ENCODE data around the gene XRCC1. TPM values are rescaled to one million over a fixed set of nuclear protein-coding genes. Genes with fewer than 3 reads are reported as not detected.

Gene XRCC1
- total and polyA plus RNA-seq, 2 of the 8 experiments (the other 6 are each of a cell fraction or from before 2014, with no cell fraction given): 42.5 to 44.4 TPM

DNA sequence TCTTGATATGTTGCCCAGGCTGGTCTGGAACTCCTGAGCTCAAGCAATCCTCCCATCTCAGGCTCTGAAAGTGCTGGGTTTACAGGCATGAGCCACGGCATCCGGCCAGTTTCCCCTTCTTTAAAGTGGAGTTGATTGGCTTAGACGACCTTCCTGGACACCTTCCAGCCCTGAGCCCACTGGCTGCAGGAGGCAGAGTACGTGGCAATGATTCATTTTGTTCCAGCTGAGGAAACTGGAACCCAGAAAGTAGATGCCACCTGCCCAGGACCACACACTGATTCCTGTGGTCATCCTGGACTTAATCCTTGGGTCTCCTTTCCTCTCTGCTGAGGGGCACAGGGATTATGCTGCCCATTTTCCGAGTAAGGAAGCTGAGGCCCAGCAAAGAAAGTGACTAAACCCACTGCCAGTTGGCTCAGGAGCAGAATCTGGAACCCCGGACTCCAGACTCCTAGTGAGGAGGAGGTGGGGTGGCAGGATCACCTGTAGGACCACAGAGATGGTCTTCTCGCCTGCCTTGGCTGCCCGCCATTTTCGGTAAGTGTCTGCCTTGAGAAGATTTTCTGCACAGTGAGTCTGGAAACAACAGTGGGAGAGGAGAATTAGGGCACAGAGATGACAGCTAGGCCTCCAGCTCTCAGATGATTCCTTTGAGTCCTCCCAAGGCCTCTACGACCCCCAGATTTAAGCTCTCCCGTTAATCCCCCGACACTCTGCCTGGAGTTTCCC, 737 bp downstream of the XRCC1 start:
- Histone ChIP-seq H2BK5ac (ENCODE audit: low read depth, low read length) (no peak overlapping the region), H2AFZ (ENCODE audit: low read length) (no peak overlapping the region), H3K27ac (ENCODE audit: low read depth, low read length) (peak overlapping the region; percentile 48), H3K23me2 (ENCODE audit: low read depth, low read length) (peaks cover 12% of the 10 kb centered on the region), H3K23ac (ENCODE audit: insufficient read length) (no peak overlapping the region), H3K9me3 (ENCODE audit: insufficient read depth in 2 of 2, low read depth in 1 of 2, low read length in 1 of 2) (no peaks in the 10 kb centered on the region), H3K9ac (replicated peaks in 1 of 4; ENCODE audit: extremely low read depth in 1 of 4, low read depth in 3 of 4, low read length in 3 of 4) (peak overlapping the region; percentile 46 to 84 (median 68)), H2BK12ac (ENCODE audit: low read depth, low read length) (peak overlapping the region; percentile 50; the same call in 1 of the 2 replicates), H3K18ac (ENCODE audit: extremely low read depth, low read length) (no peak overlapping the region), H4K20me1 (replicated peaks in 1 of 2; ENCODE audit: control insufficient read depth in 1 of 2, insufficient read depth in 2 of 2, low read length in 2 of 2) (peaks cover 0 to 4% of the 10 kb centered on the region in 2 experiments), H4K8ac (ENCODE audit: extremely low read depth, insufficient read depth, low read length) (peak overlapping the region; percentile 76; the same call in 1 of the 2 replicates), H3K4me2 (ENCODE audit: insufficient read depth in 1 of 2, low read depth in 2 of 2, low read length in 2 of 2) (peak overlapping the region; percentile 79 to 82), H3K14ac (ENCODE audit: insufficient read length) (no peak overlapping the region), H4K5ac (ENCODE audit: insufficient read length, low read depth, low read length) (no peak overlapping the region), H3K4me1 (replicated peaks in 1 of 4; ENCODE audit: control insufficient read depth in 3 of 4, insufficient read depth in 4 of 4, low read length in 3 of 4) (peaks cover 0 to 16% (median 10%) of the 10 kb centered on the region in 4 experiments; a peak in 6 of 7 replicates), H3K4me3 (ENCODE audit: extremely low read depth in 1 of 4, insufficient read depth in 2 of 4, low read depth in 3 of 4, low read length in 4 of 4) (peak overlapping the region; percentile 66 to 89 (median 76)), H3K36me3 (ENCODE audit: control insufficient read depth in 2 of 4, insufficient read depth in 4 of 4, low read length in 3 of 4) (no peaks in the 10 kb centered on the region; a peak in 2 of 8 replicates), H3K4ac (replicated peaks; ENCODE audit: insufficient read length, low read depth, low read length) (no peak overlapping the region), H3K27me3 (replicated peaks in 1 of 4; ENCODE audit: control insufficient read depth in 3 of 4, extremely low read depth in 1 of 4, insufficient read depth in 3 of 4, low read length in 3 of 4) (no peaks in the 10 kb centered on the region), H2BK20ac (ENCODE audit: low read length) (0 out of 2 replicates have a peak overlapping the region, but pooled peaks have one; percentile 37), H2AK5ac (ENCODE audit: low read depth, low read length) (no peak overlapping the region), H2BK120ac (replicated peaks; ENCODE audit: low read depth, low read length) (no peak overlapping the region), H3K79me2 (ENCODE audit: control insufficient read depth in 1 of 2, insufficient read depth in 2 of 2, low read length in 2 of 2) (peaks cover 0 to 8% of the 10 kb centered on the region in 2 experiments; a peak in 2 of 4 replicates), H3K79me1 (ENCODE audit: low read depth, low read length) (peaks cover 11% of the 10 kb centered on the region), H3K56ac (replicated peaks; ENCODE audit: insufficient read length, low read depth, low read length) (no peak overlapping the region), H2BK15ac (ENCODE audit: low read length) (no peak overlapping the region), H4K91ac (replicated peaks; ENCODE audit: insufficient read length, low read length) (no peak overlapping the region)
- DNase-seq (ENCODE audit: low read depth in 1 of 2, low spot score in 2 of 2): no peak
- ChIA-PET CTCF (ENCODE audit: partially characterized antibody) (interaction anchor here (0.7 to 3.2 kb wide), 9 partner anchors 9 to 55 kb away, joined by 3 to 26 read pairs (median 4); partner anchors contain the start of gene ZNF575), POLR2A (ENCODE audit: partially characterized antibody) (interaction anchor here (0.6 to 5.2 kb wide), 10 partner anchors 8 to 41 kb away, joined by 3 to 36 read pairs (median 4); partner anchors contain the start of genes IRGQ, ZNF575 and ZNF576)
- no peak for FAIRE-seq
- WGBS, 2 experiments (ENCODE audit: extremely low coverage in 1 of 2, insufficient coverage in 1 of 2, insufficient read length in 1 of 2, insufficient replicate concordance in 2 of 2, low coverage in 1 of 2, low lambda C conversion rate in 2 of 2, missing lambda C conversion rate in 1 of 2): 71% methylated on average over 12 of the region's 12 CpGs; no CpG with 5 or more reads in 1 of the 2 experiments
- TF ChIP-seq EZH2 (IDR thresholded peaks at IDR 0.05; ENCODE audit: low read depth, low read length, severe bottlenecking): no peak
- no peak for TF ChIP-seq SUZ12 (IDR thresholded peaks at IDR 0.05; ENCODE audit: low read length)
- TF ChIP-seq, protein P1, sequence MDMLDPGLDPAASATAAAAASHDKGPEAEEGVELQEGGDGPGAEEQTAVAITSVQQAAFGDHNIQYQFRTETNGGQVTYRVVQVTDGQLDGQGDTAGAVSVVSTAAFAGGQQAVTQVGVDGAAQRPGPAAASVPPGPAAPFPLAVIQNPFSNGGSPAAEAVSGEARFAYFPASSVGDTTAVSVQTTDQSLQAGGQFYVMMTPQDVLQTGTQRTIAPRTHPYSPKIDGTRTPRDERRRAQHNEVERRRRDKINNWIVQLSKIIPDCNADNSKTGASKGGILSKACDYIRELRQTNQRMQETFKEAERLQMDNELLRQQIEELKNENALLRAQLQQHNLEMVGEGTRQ (IDR thresholded peaks at IDR 0.05; ENCODE audit: low read length): no peak
- no peak for TF ChIP-seq BCL11A (IDR thresholded peaks at IDR 0.05; ENCODE audit: low read depth in 2 of 2, low read length in 2 of 2)
- no peak for TF ChIP-seq NRF1 (IDR thresholded peaks at IDR 0.05; ENCODE audit: low read depth, low read length)
- TF ChIP-seq PHF8 (conservative IDR thresholded peaks at IDR 0.05; ENCODE audit: low read depth, low read length): no peak
- no peak for TF ChIP-seq MAFK (IDR thresholded peaks at IDR 0.05; ENCODE audit: low read depth, low read length)
- no peak for TF ChIP-seq SP2 (IDR thresholded peaks at IDR 0.05; ENCODE audit: low read length)
- TF ChIP-seq KDM1A (IDR thresholded peaks at IDR 0.05; ENCODE audit: borderline replicate concordance, low read length): no peak
- TF ChIP-seq BACH1 (IDR thresholded peaks at IDR 0.05; ENCODE audit: low read length): no peak
